Heart right ventricle (tissue), 16 donors: Measurements from ENCODE around the gene YPEL4. TPM values are rescaled to one million over a fixed set of nuclear protein-coding genes. Genes with fewer than 3 reads are reported as not detected.

Experiments
- ATAC-seq, 8 donors: fragments of 200-7000 bp; cut with Tn5 transposase; one replicate each; pipeline ENCODE4 v1.9.1; 2020; ENCODE audit warnings: mild to moderate bottlenecking in 8 of 8, moderate library complexity in 8 of 8, moderate number of reproducible peaks in 1 of 8
- DNase-seq, 2 donors: peaks; one replicate each; pipeline ENCODE4 v3.0.0-alpha.2; 2020
- H3K27ac ChIP-seq, 10 donors: fragments of 200-600 bp; sonication (generic) in 2 of 10; one replicate each; pipeline versions ENCODE4 v1.5.0 to v1.8.0; 2020 to 2022; ENCODE audit warnings: mild to moderate bottlenecking in 3 of 10
- H3K27me3 ChIP-seq, 7 donors: fragments of 200-600 bp; one replicate each; pipeline ENCODE4 v1.8.0; 2021 to 2022; ENCODE audit warnings: mild to moderate bottlenecking in 2 of 7
- H3K36me3 ChIP-seq, 9 donors: fragments of 200-600 bp; sonication (generic) in 1 of 9; one replicate each; pipeline versions ENCODE4 v1.5.0 to v1.8.0; 2020 to 2022; ENCODE audit warnings: mild to moderate bottlenecking in 2 of 9
- H3K4me1 ChIP-seq, 9 donors: fragments of 200-600 bp; sonication (generic) in 1 of 9; one replicate each; pipeline versions ENCODE4 v1.5.0 to v1.8.0; 2020 to 2022; ENCODE audit warnings: mild to moderate bottlenecking in 4 of 9
- H3K4me3 ChIP-seq, 10 donors: fragments of 200-600 bp; sonication (generic) in 2 of 10; one replicate each; pipeline versions ENCODE4 v1.5.0 to v1.8.0; 2020 to 2022; ENCODE audit warnings: mild to moderate bottlenecking in 7 of 10, moderate library complexity in 2 of 10
- H3K9me3 ChIP-seq, 11 donors: fragments of 200-600 bp in 10 of 11; sonication (generic) in 2 of 11; one replicate each; pipeline versions ENCODE4 v1.5.0 to v1.8.0; 2013 to 2022; ENCODE audit warnings: mild to moderate bottlenecking in 2 of 11, control low read depth in 1 of 11, moderate library complexity in 1 of 11
- CTCF ChIP-seq, 9 donors: fragments of 200-600 bp; sonication (generic) in 2 of 9; IDR thresholded peaks; one replicate each; pipeline versions ENCODE4 v1.5.0 to v1.8.0; 2021 to 2022; ENCODE audit warnings: antibody characterized with exemption in 9 of 9, mild to moderate bottlenecking in 5 of 9, moderate library complexity in 1 of 9
- WGBS, 2 donors: extraction: QIAGEN DNeasy Blood & Tissue Kit; methylation state at CpG; one replicate each; pipeline ENCODE4 v1.1.7; 2013; ENCODE audit warnings: inconsistent platforms in 1 of 2; 5-methylcytosine and 5-hydroxymethylcytosine counted together
- intact Hi-C, 10 donors: fragments of 100-400 bp; cut with DNase I; formaldehyde crosslinking; loops; one replicate each; pipeline versions ENCODE4 v1.11.1 to v1.14.2; 2022
- polyA plus RNA-seq, 2 donors: library from polyadenylated mRNA; stranded (reverse); fragments of 200-250 nt; gene quantifications; one replicate each; pipeline ENCODE4 v1.2.3, GENCODE V29; 2013
- total RNA-seq, 10 donors: library from RNA; stranded (reverse); fragmentation: NEBNext Ultra II Directional in 3 of 10; extraction: Animal tissue kit (Norgen Biotek cat#: 25700) in 3 of 10; gene quantifications; one replicate each; pipeline versions ENCODE4 v1.2.1 to v1.2.4, GENCODE V29; 2021 to 2023
- donor health status: Arrhythmogenic right ventricular cardiomyopathy.
- donor health status: ischemic (EF 13 %, LVEDD 7.1; RV severe dilation, severe dysfunction).
- donor health status: healthy with polysubstance abuse.
- donor health status: DM: no; HTN: yes; CAD: no.
- donor health status: DM: no; HTN: no; CAD: no.
- donor health status: ischemic (EF 25% LVEDD 6.9; RV normal size, moderate dysfunction).
- donor health status: ischemic (EF 25% LVEDD 5.7; RV mildly dilated, moderate dysfunction).
- donor health status: healthy.
- donor health status: DM: yes; HTN: yes; CAD: no.
- donor health status: Ischemic cardiomyopathy.
- donor health status: ischemic (EF 35%, LVEDD 5.7; RV mildly dilated, moderate dysfunction).
- donor health status: nonischemic (EF 11% LVEDD 7.7; RV severe dilation, severe dysfunction).
- donor health status: DM: yes; HTN: yes; CAD: no.
- donor health status: PGD.
- donor health status: ischemic (EF 29% LVEDD 5.4; RV normal size, mild dysfunction).
- donor health status: nonischemic (EF 23%, LVEDD 6.1; RV moderate dilation, normal function).

YPEL4 gene
- total and polyA plus RNA-seq, 12 donors, result 0.17 to 3.4 (median 0.55) TPM; not detected in 1

- Histone ChIP-seq H3K9me3 (peaks cover 0 to 18% (median 7%) of the 10 kb centered on the region in 11 donors), H3K27ac (no peak overlapping the region), H3K27me3 (no peaks in the 10 kb centered on the region), H3K36me3 (peaks cover 0 to 26% (median 0%) of the 10 kb centered on the region in 9 donors), H3K4me3 (no peak overlapping the region), H3K4me1 (no peaks in the 10 kb centered on the region)
- no peak for ATAC-seq
- DNase-seq, result no peak
- intact Hi-C loops, result no loop called here
- no peak for TF ChIP-seq CTCF (IDR thresholded peaks at IDR 0.05)
These were observed 29.2 kb downstream of the YPEL4 start for GRCh38 chr11:57620467-57620866.

DNA sequence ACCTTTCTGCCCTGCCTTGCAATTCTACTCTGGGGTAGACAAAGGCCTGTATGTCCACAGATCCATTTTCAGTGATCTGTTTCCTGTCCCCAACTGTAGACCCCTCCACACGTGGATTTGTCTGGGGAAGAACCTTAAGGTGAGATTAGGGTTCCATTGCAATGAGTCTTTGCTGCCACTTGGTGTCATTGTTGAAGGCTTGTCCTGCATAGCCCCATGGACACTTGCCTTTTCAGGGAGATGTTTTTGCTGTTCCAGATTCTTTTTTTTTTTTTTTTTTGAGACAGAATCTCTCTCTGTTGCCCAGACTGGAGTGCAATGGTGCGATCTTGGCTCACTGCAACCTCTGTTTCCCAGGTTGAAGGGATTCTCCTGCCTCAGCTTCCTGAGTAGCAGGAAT, 30.4 kb downstream of the YPEL4 start:
- ATAC-seq (no peak), DNase-seq (no peak)
- peaks cover 0 to 37% (median 0%) of the 10 kb centered on the region in 9 donors for H3K36me3 ChIP-seq
- H3K9me3 ChIP-seq, result peaks cover 0 to 18% (median 7%) of the 10 kb centered on the region in 11 donors
- no peak overlapping the region for H3K27ac ChIP-seq
- 84 to 93% methylated on average over 2 of the region's 2 CpGs for WGBS, 2 donors
- TF ChIP-seq CTCF (IDR thresholded peaks at IDR 0.05), result no peak
- intact Hi-C loops, result no loop called here
- H3K4me1 ChIP-seq, result no peaks in the 10 kb centered on the region
- no peak overlapping the region for H3K4me3 ChIP-seq
- no peaks in the 10 kb centered on the region for H3K27me3 ChIP-seq

DNA sequence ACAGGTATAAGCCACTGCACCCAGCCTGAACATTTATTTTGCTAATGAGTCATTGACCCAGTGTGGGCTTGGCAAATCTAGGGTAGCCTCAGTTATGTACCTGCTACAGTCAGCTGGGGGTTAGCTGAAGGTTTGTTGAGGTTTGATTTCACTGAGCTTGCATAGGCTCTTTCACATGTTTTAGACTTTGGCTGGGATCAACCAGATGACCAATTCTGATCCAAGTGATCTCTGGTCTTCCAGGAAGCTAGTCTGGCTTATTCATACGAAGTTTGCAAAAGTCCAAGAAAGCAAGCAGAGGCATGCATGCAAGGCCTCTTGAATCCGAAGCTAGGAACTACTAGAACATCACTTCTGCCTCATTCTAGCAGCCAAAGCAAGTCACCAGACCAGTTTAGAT, 31.3 kb downstream of the YPEL4 start:
- intact Hi-C loops, result no loop called here
- TF ChIP-seq CTCF (IDR thresholded peaks at IDR 0.05), result no peak
- 81 to 87% methylated on average over 2 of the region's 2 CpGs for WGBS, 2 donors

DNA sequence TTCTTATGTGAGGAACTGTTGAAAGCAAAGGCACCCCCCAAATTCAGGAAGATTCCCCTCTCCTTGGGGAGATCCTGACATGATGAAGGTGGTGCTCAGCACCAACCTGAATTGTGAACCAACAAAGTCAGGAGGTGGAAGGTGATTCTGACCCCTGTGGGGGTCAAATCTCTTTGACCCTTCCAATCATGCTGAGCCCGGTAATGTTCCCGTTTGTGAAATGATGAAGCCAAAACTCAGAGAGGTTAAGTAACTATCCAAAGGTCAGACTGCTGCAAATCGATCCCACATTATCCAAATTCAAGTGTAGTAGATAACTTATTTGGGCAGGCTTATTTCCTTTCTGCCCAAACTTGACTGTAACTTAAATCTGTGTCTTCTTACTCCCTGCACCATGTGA, 33.1 kb downstream of the YPEL4 start:
- intact Hi-C loops, result no loop called here
- Histone ChIP-seq H3K4me1 (no peaks in the 10 kb centered on the region), H3K27ac (no peak overlapping the region), H3K9me3 (peaks cover 0 to 18% (median 7%) of the 10 kb centered on the region in 11 donors), H3K27me3 (no peaks in the 10 kb centered on the region), H3K36me3 (peaks cover 0 to 65% (median 7%) of the 10 kb centered on the region in 9 donors), H3K4me3 (no peak overlapping the region)
- no peak for DNase-seq
- no peak for ATAC-seq
- no peak for TF ChIP-seq CTCF (IDR thresholded peaks at IDR 0.05)
- whole genome bisulfite sequencing, 2 donors, result 70 to 72% methylated on average over 3 of the region's 3 CpGs

More for the DNA sequence above, 31.3 kb downstream of the YPEL4 start:
- Histone ChIP-seq H3K4me3 (no peak overlapping the region), H3K4me1 (no peaks in the 10 kb centered on the region), H3K36me3 (peaks cover 0 to 46% (median 0%) of the 10 kb centered on the region in 9 donors), H3K27ac (no peak overlapping the region), H3K27me3 (no peaks in the 10 kb centered on the region), H3K9me3 (peaks cover 0 to 18% (median 7%) of the 10 kb centered on the region in 11 donors)
- ATAC-seq (no peak), DNase-seq (no peak)
